Omental fat pad (tissue), 4 donors: ENCODE data around the gene MYOC. TPM values are rescaled to one million over a fixed set of nuclear protein-coding genes. Genes with fewer than 3 reads are reported as not detected.

Source experiments
- ATAC-seq: fragments of 150-250 bp; one replicate; pipeline ENCODE4 v1.9.1; 2016; ENCODE audit warnings: mild to moderate bottlenecking, moderate library complexity; ENCODE audit not compliant: low FRiP score
- DNase-seq: peaks from one replicate; pipeline ENCODE4 v3.0.0-alpha.2; 2019; ENCODE audit warnings: low spot score
- total RNA-seq, 4 donors: library from RNA; depleted of rRNA; stranded (reverse); fragments of >200 nt; gene quantifications; one replicate each; pipeline ENCODE4 v1.1.0, GENCODE V29; 2016
- TF ChIP-seq, protein P1 (sequence below), 3 donors: fragments of 450-650 bp; IDR thresholded peaks; one replicate each; pipeline ENCODE4 v1.5.1; 2016 to 2017; ENCODE audit warnings: antibody characterized with exemption in 3 of 3, mild to moderate bottlenecking in 3 of 3, moderate library complexity in 2 of 3

MYOC gene
- total RNA-seq, 4 donors from 2014 or later: 4.9 to 93.0 (median 19.8) TPM

DNA sequence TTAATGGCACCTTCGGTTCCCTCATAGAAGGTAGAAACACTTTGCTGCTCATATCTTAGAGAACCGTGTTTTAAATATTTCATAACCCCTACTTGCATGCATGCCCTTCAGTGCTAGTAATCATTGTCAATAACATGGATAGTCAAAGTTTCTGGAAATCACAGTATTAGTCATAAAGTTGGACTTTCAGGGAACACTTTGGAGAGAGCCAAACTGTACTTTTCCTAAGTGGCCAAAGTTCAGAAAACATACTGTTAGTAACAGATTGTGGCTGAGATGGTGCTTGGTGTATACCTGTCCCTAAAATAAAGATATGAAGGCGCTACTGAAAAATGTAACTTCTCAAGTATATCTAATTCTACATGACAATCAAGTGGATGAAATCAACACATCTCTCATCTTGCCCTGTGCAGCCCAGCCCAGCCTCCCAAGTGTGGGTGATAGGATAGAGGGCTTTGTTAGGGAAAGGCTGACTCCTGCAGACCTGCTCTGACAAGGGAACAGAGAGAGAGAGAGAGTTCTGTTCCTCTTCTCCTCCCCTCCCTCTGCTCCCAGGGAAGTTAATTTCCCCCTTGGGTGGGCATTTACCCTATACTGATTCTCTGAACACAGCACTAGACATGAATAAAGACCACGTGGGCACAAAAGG, 14.4 kb downstream of the MYOC start:
- ATAC-seq: no peak
- DNase-seq: no peak
- TF ChIP-seq, protein P1, sequence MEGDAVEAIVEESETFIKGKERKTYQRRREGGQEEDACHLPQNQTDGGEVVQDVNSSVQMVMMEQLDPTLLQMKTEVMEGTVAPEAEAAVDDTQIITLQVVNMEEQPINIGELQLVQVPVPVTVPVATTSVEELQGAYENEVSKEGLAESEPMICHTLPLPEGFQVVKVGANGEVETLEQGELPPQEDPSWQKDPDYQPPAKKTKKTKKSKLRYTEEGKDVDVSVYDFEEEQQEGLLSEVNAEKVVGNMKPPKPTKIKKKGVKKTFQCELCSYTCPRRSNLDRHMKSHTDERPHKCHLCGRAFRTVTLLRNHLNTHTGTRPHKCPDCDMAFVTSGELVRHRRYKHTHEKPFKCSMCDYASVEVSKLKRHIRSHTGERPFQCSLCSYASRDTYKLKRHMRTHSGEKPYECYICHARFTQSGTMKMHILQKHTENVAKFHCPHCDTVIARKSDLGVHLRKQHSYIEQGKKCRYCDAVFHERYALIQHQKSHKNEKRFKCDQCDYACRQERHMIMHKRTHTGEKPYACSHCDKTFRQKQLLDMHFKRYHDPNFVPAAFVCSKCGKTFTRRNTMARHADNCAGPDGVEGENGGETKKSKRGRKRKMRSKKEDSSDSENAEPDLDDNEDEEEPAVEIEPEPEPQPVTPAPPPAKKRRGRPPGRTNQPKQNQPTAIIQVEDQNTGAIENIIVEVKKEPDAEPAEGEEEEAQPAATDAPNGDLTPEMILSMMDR (IDR thresholded peaks at IDR 0.05): no peak

DNA sequence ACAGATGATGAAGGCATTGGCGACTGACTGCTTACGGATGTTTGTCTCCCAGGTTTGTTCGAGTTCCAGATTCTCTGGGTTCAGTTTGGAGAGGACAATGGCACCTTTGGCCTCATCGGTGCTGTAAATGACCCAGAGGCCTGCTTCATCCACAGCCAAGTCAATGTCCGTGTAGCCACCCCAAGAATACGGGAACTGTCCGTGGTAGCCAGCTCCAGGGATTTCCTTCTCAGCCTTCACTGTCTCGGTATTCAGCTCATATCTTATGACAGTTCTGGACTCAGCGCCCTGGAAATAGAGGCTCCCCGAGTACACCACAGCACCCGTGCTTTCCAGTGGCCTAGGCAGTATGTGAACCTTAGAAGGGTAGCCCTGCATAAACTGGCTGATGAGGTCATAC, 16.3 kb downstream of the MYOC start:
- ATAC-seq (no peak), DNase-seq (no peak)
- TF ChIP-seq, protein P1 (IDR thresholded peaks at IDR 0.05): no peak

DNA sequence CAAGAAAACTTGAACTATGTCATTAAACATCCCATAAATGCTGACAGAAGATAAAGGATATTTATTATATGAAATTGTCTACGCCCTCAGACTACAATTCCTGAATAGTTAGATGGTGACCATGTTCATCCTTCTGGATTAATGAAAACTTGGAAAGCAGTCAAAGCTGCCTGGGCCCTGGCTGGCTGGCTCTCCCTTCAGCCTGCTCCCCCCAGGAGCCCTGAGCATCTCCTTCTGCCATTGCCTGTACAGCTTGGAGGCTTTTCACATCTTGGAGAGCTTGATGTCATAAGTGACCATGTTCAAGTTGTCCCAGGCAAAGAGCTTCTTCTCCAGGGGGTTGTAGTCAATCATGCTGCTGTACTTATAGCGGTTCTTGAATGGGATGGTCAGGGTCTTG, 16.8 kb downstream of the MYOC start:
- ATAC-seq (no peak), DNase-seq (no peak)
- TF ChIP-seq, protein P1 (IDR thresholded peaks at IDR 0.05): no peak

DNA sequence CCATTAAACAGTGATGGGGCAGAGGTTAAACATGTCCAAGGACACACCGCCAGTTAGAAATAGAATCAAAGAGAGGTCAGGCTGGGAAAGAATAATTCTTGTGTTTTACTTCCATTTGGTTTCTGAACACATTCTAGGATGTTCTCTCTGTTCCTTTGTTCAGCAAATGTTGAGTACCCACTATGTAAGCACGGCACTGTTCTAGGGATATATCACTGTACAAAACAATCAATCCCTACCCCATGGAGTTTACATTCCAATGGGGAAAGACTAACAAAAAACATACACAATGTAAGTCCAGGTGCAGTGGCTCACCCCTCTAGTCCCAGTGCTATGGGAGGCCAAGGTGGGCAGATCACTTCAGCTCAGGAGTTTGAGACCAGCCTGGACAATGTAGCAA, 24.3 kb downstream of the MYOC start:
- ATAC-seq (no peak), DNase-seq (no peak)
- TF ChIP-seq, protein P1 (IDR thresholded peaks at IDR 0.05): no peak

DNA sequence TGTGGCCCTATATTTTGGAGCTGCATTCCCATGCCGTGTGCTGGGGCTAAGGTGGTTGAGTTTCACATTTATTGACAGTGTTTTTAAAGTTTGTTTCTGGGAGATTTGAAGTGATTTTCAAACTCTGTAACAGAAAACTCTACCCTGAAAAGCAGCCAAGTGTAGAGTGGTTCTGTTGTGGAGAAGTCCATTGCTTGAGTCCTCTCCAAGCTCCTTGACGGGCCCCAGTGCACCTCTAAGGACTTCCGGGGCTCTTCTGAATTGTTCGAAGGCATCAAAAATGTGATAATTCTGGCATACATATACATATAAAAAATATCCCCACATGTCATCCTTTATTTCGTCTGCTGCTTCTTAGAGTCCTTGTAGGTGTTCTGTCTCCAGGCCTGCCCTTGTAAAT, 25.5 kb downstream of the MYOC start:
- TF ChIP-seq, protein P1 (IDR thresholded peaks at IDR 0.05): no peak
- no peak for DNase-seq
- ATAC-seq: no peak

DNA sequence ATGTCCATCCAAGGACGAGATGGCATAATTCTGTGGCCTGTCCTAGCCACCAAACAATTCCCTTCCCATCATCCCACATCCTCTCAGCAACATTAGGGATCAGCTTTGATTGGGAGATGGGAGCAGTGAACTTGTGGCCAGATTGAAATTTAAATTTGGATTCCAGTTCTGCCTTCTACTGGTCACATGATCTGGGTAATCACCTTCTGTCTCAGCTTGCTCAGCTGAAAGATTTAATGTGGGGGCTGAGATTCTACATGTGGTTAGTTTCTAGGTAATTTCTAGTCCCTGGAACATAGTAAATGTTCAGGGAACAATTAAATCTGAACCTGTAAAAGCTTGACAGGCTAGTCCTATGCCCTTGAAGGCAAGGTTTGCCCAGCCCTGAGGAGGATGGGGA, 27.3 kb downstream of the MYOC start:
- no peak for ATAC-seq
- TF ChIP-seq, protein P1 (IDR thresholded peaks at IDR 0.05): no peak

DNA sequence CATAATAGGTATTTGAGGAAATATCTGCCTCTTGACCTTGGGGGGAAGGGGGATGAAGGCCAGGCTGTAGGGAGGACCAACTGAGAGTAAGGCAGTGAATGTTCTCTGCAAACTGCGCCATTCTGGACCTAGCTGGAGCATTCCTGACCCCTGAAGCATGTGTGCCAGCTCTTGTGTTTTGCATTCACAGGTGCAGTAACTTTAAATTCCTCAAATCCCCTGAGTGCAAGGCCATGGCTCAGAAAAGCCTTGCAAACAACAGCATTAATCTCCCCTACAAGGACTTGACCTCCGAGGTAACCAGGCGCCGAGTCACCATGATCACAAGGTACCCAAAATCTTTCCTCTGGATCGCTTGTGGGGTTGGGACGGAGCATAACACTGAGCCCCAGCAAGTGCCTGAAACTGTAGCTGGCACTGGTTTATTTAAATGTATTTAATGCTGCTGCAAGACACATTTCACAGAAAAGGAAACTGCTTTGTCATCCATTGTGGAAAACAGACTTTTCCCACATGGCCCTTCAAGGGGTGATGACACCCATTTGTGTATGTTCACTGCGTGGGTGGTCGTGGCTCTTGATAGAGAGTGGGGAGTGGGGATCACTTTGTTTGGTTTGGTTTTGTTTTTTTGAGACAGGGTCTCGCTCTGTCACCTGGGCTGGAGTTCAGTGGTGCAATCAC, 28.7 kb downstream of the MYOC start:
- TF ChIP-seq, protein P1 (IDR thresholded peaks at IDR 0.05): no peak
- DNase-seq (no peak), ATAC-seq (no peak)

More for the DNA sequence above, 27.3 kb downstream of the MYOC start:
- DNase-seq: no peak
